Thyroid gland (tissue), 4 donors: ENCODE data around the gene CNIH1. TPM values are rescaled to one million over a fixed set of nuclear protein-coding genes. Genes with fewer than 3 reads are reported as not detected.

Experiments used
- DNase-seq, 2 donors: peaks; one replicate each; pipeline ENCODE4 v3.0.0-alpha.2; 2019
- H3K27ac ChIP-seq, 3 donors: fragments of 200-600 bp; sonication (generic); 1 replicate in 2 of 3; 2 replicates in 1 of 3; pipeline ENCODE4 v1.5.1; 2016 to 2019; ENCODE audit warnings: mild to moderate bottlenecking in 1 of 3, moderate library complexity in 1 of 3
- H3K27me3 ChIP-seq: fragments of 200-600 bp; sonication (generic); one replicate; pipeline ENCODE4 v1.5.1; 2019
- H3K36me3 ChIP-seq, 2 donors: fragments of 200-600 bp; sonication (generic); one replicate each; pipeline ENCODE4 v1.5.1; 2016 to 2019
- H3K4me1 ChIP-seq, 2 donors: fragments of 200-600 bp; sonication (generic); one replicate each; pipeline ENCODE4 v1.5.1; 2017 to 2019
- H3K4me3 ChIP-seq, 3 donors: fragments of 200-600 bp; sonication (generic); replicated peaks in 1 of 3; 1 replicate in 2 of 3; 2 replicates in 1 of 3; pipeline ENCODE4 v1.5.1; 2016; ENCODE audit warnings: mild to moderate bottlenecking in 1 of 3
- H3K9me3 ChIP-seq: fragments of 200-600 bp; sonication (generic); one replicate; pipeline ENCODE4 v1.5.1; 2017
- POLR2A ChIP-seq, 2 donors: fragments of 450-650 bp; IDR thresholded peaks; one replicate each; pipeline ENCODE4 v1.6.1; 2017; ENCODE audit warnings: antibody characterized with exemption in 2 of 2, mild to moderate bottlenecking in 2 of 2, moderate library complexity in 1 of 2
- WGBS, 2 donors: methylation state at CpG; one replicate each; pipeline ENCODE4 v1.1.5; 2017; 5-methylcytosine and 5-hydroxymethylcytosine counted together
- intact Hi-C: fragments of 100-400 bp; cut with DNase I; formaldehyde crosslinking; loops from one replicate; pipeline ENCODE4 v1.15.1; 2023
- total RNA-seq, 4 donors: library from RNA; depleted of rRNA; stranded (reverse); fragments of >200 nt; gene quantifications; one replicate each; pipeline ENCODE4 v1.2.3, GENCODE V29; 2016
- TF ChIP-seq, protein P1 (sequence below), 6 experiments: fragments of 200-600 bp in 3 of 6; fragments of 450-650 bp in 3 of 6; sonication (generic) in 3 of 6; IDR thresholded peaks; one replicate each; pipeline ENCODE4 v1.5.1; 2016 to 2019; ENCODE audit warnings: antibody characterized with exemption in 6 of 6, mild to moderate bottlenecking in 2 of 6, inconsistent platforms in 1 of 6, moderate library complexity in 1 of 6

CNIH1 gene
- total RNA-seq, 4 donors from 2014 or later = 52.0 to 167 (median 108) TPM

GRCh38 chr14:54483073-54483745 lies 42.0 kb upstream of the CNIH1 start:
- Histone ChIP-seq H3K9me3 (no peaks in the 10 kb centered on the region), H3K4me3 (no peak overlapping the region), H3K27ac (no peak overlapping the region), H3K27me3 (no peaks in the 10 kb centered on the region), H3K4me1 (peaks cover 6 to 19% of the 10 kb centered on the region in 2 donors), H3K36me3 (peaks cover 0 to 4% of the 10 kb centered on the region in 2 donors)
- intact Hi-C loops = no loop called here
- no peak for TF ChIP-seq POLR2A (IDR thresholded peaks at IDR 0.05)
- TF ChIP-seq, protein P1, sequence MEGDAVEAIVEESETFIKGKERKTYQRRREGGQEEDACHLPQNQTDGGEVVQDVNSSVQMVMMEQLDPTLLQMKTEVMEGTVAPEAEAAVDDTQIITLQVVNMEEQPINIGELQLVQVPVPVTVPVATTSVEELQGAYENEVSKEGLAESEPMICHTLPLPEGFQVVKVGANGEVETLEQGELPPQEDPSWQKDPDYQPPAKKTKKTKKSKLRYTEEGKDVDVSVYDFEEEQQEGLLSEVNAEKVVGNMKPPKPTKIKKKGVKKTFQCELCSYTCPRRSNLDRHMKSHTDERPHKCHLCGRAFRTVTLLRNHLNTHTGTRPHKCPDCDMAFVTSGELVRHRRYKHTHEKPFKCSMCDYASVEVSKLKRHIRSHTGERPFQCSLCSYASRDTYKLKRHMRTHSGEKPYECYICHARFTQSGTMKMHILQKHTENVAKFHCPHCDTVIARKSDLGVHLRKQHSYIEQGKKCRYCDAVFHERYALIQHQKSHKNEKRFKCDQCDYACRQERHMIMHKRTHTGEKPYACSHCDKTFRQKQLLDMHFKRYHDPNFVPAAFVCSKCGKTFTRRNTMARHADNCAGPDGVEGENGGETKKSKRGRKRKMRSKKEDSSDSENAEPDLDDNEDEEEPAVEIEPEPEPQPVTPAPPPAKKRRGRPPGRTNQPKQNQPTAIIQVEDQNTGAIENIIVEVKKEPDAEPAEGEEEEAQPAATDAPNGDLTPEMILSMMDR (IDR thresholded peaks at IDR 0.05) = no peak
- no peak for DNase-seq
- whole genome bisulfite sequencing, 2 donors = 82 to 85% methylated on average over 8 of the region's 8 CpGs

- no peaks in the 10 kb centered on the region for H3K9me3 ChIP-seq
- TF ChIP-seq, protein P1 (IDR thresholded peaks at IDR 0.05) = no peak
- TF ChIP-seq POLR2A (IDR thresholded peaks at IDR 0.05) = no peak
- H3K27ac ChIP-seq = no peak overlapping the region
- peaks cover under 1 to 4% of the 10 kb centered on the region in 2 donors for H3K36me3 ChIP-seq
- intact Hi-C loops = no loop called here
- DNase-seq = no peak
- peaks cover 0 to 10% of the 10 kb centered on the region in 2 donors for H3K4me1 ChIP-seq
- WGBS, 2 donors = 93 to 95% methylated on average over 2 of the region's 2 CpGs
- no peak overlapping the region for H3K4me3 ChIP-seq
- H3K27me3 ChIP-seq = no peaks in the 10 kb centered on the region
Measured at GRCh38 chr14:54481695-54482094, 40.5 kb upstream of the CNIH1 start.

DNA sequence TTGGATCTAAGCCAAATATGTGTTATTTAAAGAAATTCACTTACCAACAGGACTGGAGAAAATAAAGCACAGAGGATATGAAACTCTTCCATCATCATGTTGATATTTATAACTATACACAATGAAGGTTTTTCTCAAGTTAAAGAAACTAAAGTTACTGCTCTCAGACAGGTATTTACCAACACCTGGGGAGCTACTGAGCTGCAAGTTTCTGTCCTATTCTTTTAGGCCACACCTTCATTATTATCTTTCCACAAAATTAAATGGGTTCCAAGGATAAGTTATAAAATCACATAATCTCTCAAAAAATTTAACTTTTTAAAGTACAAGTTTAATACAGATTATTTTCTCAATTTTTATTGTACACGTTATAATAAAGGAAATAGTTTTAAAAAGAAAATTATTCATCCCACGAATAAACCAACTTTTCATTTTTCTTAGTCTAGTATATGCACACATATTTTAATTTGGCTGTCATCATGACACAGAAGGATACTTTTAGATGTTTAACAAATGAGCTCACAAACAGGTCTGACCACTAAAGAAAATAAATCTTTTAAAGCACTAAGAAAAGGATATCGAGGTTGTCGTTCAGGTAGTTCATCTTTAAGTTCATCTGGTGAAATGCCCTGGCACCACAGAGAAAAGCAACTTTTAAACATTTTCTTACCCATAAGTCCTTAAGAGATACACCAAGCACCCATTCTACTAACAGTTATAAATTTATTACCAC lies 39.8 kb upstream of the CNIH1 start:
- WGBS, 2 donors = 92 to 93% methylated on average over 4 of the region's 4 CpGs
- Histone ChIP-seq H3K27me3 (no peaks in the 10 kb centered on the region), H3K27ac (no peak overlapping the region), H3K4me1 (peaks cover 0 to 8% of the 10 kb centered on the region in 2 donors), H3K4me3 (no peak overlapping the region), H3K9me3 (no peaks in the 10 kb centered on the region), H3K36me3 (peaks cover 4 to 5% of the 10 kb centered on the region in 2 donors)
- intact Hi-C loops = no loop called here
- DNase-seq = no peak
- TF ChIP-seq, protein P1 (IDR thresholded peaks at IDR 0.05) = no peak
- TF ChIP-seq POLR2A (IDR thresholded peaks at IDR 0.05) = no peak

- Histone ChIP-seq H3K27ac (no peak overlapping the region), H3K4me3 (no peak overlapping the region), H3K4me1 (peaks cover 8% of the 10 kb centered on the region in 2 donors), H3K27me3 (no peaks in the 10 kb centered on the region), H3K9me3 (no peaks in the 10 kb centered on the region), H3K36me3 (peaks cover 4 to 5% of the 10 kb centered on the region in 2 donors)
- DNase-seq = no peak
- no peak for TF ChIP-seq POLR2A (IDR thresholded peaks at IDR 0.05)
- TF ChIP-seq, protein P1 (IDR thresholded peaks at IDR 0.05) = no peak
- intact Hi-C loops = no loop called here
- 55 to 67% methylated on average over 3 of the region's 3 CpGs for WGBS, 2 donors
Measured at GRCh38 chr14:54478636-54479215, 37.6 kb upstream of the CNIH1 start.

- 80 to 90% methylated on average over 4 of the region's 4 CpGs for WGBS, 2 donors
- H3K27ac ChIP-seq = no peak overlapping the region
- intact Hi-C loops = no loop called here
Measured at GRCh38 chr14:54475911-54476310, 34.7 kb upstream of the CNIH1 start.

More at GRCh38 chr14:54475911-54476310, 34.7 kb upstream of the CNIH1 start:
- Histone ChIP-seq H3K36me3 (peaks cover 4 to 5% of the 10 kb centered on the region in 2 donors), H3K4me1 (peaks cover 0 to 8% of the 10 kb centered on the region in 2 donors), H3K27me3 (no peaks in the 10 kb centered on the region), H3K9me3 (no peaks in the 10 kb centered on the region), H3K4me3 (no peak overlapping the region)
- DNase-seq = no peak
- no peak for TF ChIP-seq POLR2A (IDR thresholded peaks at IDR 0.05)
- TF ChIP-seq, protein P1 (IDR thresholded peaks at IDR 0.05) = no peak
